ENCODE measurements around the gene FGF4.

FGF4 gene

DNA sequence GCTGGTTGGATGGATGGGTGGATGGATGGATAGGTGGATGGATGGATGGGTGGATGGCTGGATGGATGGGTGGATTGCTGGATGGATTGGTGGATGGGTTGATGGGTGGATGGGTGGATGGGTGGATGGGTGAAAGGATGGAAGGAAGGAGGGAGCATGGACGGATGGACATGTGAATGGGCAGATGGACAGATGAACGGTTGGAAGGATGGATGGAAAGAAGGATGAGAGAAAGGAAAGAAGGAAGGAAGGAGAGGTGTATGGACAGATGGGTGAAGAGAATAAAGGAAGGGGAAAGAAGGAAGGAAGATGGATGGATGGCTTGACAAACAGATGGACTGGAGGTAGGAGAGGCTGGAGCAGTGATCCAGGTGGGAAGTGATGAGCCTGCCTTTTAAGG, 38.7 kb upstream of the FGF4 start:
- TF ChIP-seq, protein P1, sequence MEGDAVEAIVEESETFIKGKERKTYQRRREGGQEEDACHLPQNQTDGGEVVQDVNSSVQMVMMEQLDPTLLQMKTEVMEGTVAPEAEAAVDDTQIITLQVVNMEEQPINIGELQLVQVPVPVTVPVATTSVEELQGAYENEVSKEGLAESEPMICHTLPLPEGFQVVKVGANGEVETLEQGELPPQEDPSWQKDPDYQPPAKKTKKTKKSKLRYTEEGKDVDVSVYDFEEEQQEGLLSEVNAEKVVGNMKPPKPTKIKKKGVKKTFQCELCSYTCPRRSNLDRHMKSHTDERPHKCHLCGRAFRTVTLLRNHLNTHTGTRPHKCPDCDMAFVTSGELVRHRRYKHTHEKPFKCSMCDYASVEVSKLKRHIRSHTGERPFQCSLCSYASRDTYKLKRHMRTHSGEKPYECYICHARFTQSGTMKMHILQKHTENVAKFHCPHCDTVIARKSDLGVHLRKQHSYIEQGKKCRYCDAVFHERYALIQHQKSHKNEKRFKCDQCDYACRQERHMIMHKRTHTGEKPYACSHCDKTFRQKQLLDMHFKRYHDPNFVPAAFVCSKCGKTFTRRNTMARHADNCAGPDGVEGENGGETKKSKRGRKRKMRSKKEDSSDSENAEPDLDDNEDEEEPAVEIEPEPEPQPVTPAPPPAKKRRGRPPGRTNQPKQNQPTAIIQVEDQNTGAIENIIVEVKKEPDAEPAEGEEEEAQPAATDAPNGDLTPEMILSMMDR (conservative IDR thresholded peaks at IDR 0.05), result no peak
- H3K27ac ChIP-seq, result no peak overlapping the region

DNA sequence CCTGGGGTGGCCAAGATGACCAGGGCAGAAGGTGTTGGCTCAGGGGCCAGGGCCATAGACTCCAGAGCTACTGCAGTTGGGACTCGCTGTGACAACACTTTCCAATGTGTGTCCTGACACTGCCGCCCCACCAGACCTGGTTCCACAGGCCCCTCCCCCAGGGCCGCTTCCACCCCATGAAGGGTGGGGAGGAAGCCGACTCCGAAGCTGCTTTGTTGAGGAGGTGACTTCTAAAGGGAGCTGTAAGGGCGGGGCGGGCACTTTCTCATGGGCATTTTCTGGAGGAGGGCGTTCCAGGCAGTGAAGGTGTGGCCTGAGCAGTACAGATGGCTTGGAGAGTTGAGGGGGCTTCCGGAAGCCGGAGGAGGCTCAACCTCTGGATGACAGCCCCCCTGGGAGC, 37.8 kb upstream of the FGF4 start:
- TF ChIP-seq, protein P1 (conservative IDR thresholded peaks at IDR 0.05), result no peak

DNA sequence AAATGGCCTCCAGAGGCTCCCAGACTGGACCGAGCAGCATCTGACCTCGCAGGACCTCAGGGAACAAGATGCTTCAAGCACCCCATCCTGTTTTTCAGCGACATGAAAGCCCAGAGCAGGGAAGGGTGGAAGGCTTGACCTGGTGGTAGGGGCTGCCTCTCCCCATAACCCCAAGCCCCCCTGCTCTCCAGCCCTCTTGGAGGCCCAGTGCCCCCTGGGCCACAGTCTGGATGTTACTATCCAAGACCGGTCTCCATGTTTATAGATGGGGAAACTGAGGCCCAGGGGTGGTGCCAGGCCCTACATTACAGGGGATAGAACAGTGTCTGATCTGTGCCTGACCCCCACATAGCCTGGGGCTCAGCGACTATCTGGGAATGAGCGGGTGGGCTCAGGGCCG, 37.1 kb upstream of the FGF4 start:
- TF ChIP-seq, protein P1 (conservative IDR thresholded peaks at IDR 0.05), result no peak
- no peak overlapping the region for H3K27ac ChIP-seq

More for the DNA sequence above, 37.8 kb upstream of the FGF4 start:
- no peak overlapping the region for H3K27ac ChIP-seq

DNA sequence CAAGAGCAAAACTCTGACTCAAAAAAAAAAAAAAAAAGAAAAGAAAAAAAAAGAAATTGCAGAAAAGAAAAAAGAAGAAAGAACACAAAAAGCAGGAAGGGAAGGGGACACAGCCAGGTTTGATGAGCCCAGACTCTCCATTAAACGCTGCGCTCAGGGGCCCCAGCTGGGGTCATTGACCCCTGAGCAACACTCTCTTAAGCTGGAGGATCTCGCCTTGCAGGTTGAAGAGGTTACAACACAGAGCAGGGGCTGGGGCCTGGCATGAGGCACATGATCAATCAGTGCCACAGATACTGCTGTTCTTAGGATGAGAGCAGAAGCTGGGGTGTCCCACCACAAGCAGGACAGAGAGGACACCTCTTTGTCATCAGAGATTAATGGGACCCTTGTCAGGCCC, 36.3 kb upstream of the FGF4 start:
- H3K27ac ChIP-seq, result no peak overlapping the region
- TF ChIP-seq, protein P1 (conservative IDR thresholded peaks at IDR 0.05), result no peak

DNA sequence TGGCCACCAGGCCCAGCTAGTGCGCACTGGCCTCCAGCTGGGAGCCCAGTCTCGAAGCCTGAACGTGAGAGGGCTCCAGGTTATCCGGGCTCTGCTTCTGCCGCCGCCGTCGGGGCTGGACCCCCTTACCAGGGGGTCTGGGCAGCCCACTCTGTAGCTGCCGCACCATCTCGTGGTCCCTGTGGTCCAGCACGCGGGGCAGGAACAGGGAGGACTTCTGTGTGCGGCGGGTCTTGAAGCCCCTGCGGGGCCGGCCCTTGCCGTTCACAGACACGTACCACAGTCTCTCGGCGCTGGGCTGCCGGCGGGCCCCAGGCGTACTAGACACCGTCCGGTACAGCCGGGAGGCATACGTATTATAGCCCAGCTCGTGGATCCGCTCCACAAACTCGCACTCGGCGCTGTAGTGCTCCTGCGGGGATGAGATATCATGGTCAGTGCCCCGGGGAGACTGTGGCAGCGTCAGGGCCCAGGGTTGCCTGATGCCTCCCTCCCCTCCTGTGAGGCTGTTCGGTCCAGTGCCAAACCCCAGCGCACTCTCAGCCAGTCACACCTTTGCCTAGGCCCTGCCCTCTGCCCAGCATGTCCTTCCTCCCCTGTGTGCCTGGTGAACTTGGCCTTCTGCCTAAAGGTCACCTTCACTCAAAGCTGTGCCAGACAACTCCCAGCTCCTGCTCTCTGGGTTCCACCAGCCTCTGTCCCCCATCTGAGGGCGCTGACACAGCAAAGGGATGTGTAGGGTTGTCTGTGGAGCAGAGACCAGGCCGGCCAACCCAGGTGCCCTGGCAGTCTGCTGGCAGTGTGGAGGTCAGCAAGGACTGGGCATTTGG, 35.4 kb upstream of the FGF4 start:
- no peak overlapping the region for H3K27ac ChIP-seq
- TF ChIP-seq, protein P1 (conservative IDR thresholded peaks at IDR 0.05), result no peak

DNA sequence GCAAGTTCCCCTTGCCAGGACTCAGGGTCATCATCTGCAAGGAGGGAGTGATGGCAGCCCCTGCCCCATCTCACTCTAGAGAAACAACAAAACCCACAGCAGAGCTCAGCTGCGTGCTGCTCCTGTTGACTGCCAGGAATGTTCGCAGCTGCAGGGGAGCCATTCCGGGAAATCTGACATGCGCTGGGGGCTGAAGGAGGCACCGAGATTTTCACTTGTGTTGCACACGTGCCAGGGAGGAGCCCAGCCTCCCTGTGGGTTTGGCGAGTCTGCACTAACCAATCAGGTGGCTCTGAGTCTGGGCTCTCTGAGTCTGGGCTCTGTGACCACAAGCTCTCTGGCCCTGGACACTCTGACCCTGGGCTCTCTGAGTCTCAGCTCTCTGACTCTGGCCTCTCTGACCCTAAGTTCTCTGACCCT, 33.5 kb upstream of the FGF4 start:
- no peak overlapping the region for H3K27ac ChIP-seq
- TF ChIP-seq, protein P1 (conservative IDR thresholded peaks at IDR 0.05), result no peak

DNA sequence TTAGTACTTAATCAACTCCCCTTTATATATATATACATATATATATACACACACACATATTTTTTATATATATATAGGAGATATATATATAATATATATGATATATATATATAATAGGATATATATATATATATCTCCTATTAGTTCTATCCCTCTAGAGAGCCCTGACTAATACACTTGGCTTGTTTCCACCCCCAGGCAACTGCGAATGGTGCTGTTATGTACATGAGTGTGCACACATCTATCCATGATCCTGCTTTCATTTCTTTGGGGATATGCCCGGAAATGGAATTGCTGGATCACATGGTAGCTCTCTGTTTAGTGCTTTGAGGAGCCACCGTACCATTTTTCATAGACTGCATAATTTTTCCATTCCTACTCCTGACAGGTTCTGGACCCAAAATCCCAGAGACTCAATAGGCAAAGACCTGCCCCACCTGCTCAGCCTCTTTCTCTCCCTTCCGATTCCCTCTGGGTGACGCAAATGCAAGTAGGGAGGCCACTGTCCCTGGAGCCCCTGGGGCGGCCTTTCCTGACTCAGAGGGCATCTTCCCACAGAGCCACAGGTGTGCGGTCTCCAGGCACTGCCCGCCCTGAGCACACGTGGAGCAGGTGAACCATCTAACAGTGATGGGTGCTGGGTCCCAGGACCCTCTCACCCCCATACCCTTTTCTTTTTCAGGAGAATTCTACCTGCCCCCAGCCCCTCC, 32.1 kb upstream of the FGF4 start:
- TF ChIP-seq, protein P1 (conservative IDR thresholded peaks at IDR 0.05), result no peak
- H3K27ac ChIP-seq, result no peak overlapping the region

Measured in VCaP (cell line).